ENCODE measurements around the gene ARHGAP36.

Gene ARHGAP36

GRCh38 chrX:131139072-131139471 lies 80.9 kb downstream of the ARHGAP36 start:
- Mint-ChIP-seq H3K4me3 (no peak overlapping the region), H3K36me3 (ENCODE audit: low read depth) (no peaks in the 10 kb centered on the region), H3K4me1 (no peaks in the 10 kb centered on the region), H3K27me3 (no peaks in the 10 kb centered on the region), H3K9me3 (no peaks in the 10 kb centered on the region), H3K27ac (no peak overlapping the region)
- DNase-seq (no peak), ATAC-seq (no peak)

Measured in activated naive CD8-positive, alpha-beta T cell treated with anti-CD3 and anti-CD28 coated beads, Interleukin-2, amount 50 U/mL, for 24 hours (primary cell).